Measurements from ENCODE around the gene AUTS2. TPM values are rescaled to one million over a fixed set of nuclear protein-coding genes. Genes with fewer than 3 reads are reported as not detected.

AUTS2 gene
- total RNA-seq, 1 experiment from 2014 or later, result 50.0 TPM

DNA sequence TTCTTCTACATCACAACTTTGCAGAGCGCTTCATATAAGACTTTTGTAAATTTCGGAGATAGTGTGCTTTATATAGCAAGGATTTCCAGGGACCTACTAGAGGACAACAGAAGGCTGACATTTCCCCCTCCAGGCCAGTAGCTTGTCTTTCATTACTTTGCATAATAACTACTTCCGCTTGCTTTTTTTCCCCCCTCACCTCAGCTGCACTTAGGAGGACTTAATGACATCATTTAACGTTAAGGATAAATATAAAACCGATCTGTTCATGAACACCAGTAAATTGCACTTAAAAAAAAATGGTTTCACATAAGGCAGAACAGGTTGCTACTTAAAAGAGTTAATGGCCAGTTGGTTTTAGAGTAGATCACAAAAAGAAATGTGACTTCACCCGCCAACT lies 172.3 kb downstream of the AUTS2 start:
- Mint-ChIP-seq H3K27me3 (ENCODE audit: low read depth) (no peaks in the 10 kb centered on the region; the same call in none of the 2 replicates), H3K4me1 (peaks cover 21% of the 10 kb centered on the region), H3K4me3 (no peak overlapping the region), H3K36me3 (no peaks in the 10 kb centered on the region), H3K27ac (no peak overlapping the region), H3K9me3 (no peaks in the 10 kb centered on the region)
- TF ChIP-seq, protein P1, sequence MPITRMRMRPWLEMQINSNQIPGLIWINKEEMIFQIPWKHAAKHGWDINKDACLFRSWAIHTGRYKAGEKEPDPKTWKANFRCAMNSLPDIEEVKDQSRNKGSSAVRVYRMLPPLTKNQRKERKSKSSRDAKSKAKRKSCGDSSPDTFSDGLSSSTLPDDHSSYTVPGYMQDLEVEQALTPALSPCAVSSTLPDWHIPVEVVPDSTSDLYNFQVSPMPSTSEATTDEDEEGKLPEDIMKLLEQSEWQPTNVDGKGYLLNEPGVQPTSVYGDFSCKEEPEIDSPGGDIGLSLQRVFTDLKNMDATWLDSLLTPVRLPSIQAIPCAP (CRISPR knock-in tag; IDR thresholded peaks at IDR 0.05), result no peak
- TF ChIP-seq, protein P2, sequence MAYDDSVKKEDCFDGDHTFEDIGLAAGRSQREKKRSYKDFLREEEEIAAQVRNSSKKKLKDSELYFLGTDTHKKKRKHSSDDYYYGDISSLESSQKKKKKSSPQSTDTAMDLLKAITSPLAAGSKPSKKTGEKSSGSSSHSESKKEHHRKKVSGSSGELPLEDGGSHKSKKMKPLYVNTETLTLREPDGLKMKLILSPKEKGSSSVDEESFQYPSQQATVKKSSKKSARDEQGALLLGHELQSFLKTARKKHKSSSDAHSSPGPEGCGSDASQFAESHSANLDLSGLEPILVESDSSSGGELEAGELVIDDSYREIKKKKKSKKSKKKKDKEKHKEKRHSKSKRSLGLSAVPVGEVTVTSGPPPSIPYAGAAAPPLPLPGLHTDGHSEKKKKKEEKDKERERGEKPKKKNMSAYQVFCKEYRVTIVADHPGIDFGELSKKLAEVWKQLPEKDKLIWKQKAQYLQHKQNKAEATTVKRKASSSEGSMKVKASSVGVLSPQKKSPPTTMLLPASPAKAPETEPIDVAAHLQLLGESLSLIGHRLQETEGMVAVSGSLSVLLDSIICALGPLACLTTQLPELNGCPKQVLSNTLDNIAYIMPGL (CRISPR knock-in tag; IDR thresholded peaks at IDR 0.05), result no peak
- TF ChIP-seq, protein P3, sequence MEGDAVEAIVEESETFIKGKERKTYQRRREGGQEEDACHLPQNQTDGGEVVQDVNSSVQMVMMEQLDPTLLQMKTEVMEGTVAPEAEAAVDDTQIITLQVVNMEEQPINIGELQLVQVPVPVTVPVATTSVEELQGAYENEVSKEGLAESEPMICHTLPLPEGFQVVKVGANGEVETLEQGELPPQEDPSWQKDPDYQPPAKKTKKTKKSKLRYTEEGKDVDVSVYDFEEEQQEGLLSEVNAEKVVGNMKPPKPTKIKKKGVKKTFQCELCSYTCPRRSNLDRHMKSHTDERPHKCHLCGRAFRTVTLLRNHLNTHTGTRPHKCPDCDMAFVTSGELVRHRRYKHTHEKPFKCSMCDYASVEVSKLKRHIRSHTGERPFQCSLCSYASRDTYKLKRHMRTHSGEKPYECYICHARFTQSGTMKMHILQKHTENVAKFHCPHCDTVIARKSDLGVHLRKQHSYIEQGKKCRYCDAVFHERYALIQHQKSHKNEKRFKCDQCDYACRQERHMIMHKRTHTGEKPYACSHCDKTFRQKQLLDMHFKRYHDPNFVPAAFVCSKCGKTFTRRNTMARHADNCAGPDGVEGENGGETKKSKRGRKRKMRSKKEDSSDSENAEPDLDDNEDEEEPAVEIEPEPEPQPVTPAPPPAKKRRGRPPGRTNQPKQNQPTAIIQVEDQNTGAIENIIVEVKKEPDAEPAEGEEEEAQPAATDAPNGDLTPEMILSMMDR (IDR thresholded peaks at IDR 0.05), result no peak
- TF ChIP-seq, protein P4, sequence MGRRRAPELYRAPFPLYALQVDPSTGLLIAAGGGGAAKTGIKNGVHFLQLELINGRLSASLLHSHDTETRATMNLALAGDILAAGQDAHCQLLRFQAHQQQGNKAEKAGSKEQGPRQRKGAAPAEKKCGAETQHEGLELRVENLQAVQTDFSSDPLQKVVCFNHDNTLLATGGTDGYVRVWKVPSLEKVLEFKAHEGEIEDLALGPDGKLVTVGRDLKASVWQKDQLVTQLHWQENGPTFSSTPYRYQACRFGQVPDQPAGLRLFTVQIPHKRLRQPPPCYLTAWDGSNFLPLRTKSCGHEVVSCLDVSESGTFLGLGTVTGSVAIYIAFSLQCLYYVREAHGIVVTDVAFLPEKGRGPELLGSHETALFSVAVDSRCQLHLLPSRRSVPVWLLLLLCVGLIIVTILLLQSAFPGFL (CRISPR knock-in tag; IDR thresholded peaks at IDR 0.05; ENCODE audit: borderline replicate concordance), result no peak
- TF ChIP-seq, protein P5, sequence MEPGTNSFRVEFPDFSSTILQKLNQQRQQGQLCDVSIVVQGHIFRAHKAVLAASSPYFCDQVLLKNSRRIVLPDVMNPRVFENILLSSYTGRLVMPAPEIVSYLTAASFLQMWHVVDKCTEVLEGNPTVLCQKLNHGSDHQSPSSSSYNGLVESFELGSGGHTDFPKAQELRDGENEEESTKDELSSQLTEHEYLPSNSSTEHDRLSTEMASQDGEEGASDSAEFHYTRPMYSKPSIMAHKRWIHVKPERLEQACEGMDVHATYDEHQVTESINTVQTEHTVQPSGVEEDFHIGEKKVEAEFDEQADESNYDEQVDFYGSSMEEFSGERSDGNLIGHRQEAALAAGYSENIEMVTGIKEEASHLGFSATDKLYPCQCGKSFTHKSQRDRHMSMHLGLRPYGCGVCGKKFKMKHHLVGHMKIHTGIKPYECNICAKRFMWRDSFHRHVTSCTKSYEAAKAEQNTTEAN (CRISPR knock-in tag; IDR thresholded peaks at IDR 0.05), result no peak
- no peak for TF ChIP-seq NR3C1 (CRISPR knock-in tag; conservative IDR thresholded peaks at IDR 0.05; ENCODE audit: low read depth)
- TF ChIP-seq, protein P6, sequence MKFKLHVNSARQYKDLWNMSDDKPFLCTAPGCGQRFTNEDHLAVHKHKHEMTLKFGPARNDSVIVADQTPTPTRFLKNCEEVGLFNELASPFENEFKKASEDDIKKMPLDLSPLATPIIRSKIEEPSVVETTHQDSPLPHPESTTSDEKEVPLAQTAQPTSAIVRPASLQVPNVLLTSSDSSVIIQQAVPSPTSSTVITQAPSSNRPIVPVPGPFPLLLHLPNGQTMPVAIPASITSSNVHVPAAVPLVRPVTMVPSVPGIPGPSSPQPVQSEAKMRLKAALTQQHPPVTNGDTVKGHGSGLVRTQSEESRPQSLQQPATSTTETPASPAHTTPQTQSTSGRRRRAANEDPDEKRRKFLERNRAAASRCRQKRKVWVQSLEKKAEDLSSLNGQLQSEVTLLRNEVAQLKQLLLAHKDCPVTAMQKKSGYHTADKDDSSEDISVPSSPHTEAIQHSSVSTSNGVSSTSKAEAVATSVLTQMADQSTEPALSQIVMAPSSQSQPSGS (CRISPR knock-in tag; IDR thresholded peaks at IDR 0.05; ENCODE audit: borderline replicate concordance, low read depth), result no peak
- no peak for TF ChIP-seq KAT7 (CRISPR knock-in tag; IDR thresholded peaks at IDR 0.05; ENCODE audit: borderline replicate concordance)
- TF ChIP-seq, protein P7, sequence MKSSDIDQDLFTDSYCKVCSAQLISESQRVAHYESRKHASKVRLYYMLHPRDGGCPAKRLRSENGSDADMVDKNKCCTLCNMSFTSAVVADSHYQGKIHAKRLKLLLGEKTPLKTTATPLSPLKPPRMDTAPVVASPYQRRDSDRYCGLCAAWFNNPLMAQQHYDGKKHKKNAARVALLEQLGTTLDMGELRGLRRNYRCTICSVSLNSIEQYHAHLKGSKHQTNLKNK (CRISPR knock-in tag; IDR thresholded peaks at IDR 0.05), result no peak
- no peak for TF ChIP-seq MXD4 (CRISPR knock-in tag; IDR thresholded peaks at IDR 0.05; ENCODE audit: borderline replicate concordance)
- TF ChIP-seq CBFB (CRISPR knock-in tag; IDR thresholded peaks at IDR 0.05; ENCODE audit: low read depth), result no peak
- TF ChIP-seq, protein P8, sequence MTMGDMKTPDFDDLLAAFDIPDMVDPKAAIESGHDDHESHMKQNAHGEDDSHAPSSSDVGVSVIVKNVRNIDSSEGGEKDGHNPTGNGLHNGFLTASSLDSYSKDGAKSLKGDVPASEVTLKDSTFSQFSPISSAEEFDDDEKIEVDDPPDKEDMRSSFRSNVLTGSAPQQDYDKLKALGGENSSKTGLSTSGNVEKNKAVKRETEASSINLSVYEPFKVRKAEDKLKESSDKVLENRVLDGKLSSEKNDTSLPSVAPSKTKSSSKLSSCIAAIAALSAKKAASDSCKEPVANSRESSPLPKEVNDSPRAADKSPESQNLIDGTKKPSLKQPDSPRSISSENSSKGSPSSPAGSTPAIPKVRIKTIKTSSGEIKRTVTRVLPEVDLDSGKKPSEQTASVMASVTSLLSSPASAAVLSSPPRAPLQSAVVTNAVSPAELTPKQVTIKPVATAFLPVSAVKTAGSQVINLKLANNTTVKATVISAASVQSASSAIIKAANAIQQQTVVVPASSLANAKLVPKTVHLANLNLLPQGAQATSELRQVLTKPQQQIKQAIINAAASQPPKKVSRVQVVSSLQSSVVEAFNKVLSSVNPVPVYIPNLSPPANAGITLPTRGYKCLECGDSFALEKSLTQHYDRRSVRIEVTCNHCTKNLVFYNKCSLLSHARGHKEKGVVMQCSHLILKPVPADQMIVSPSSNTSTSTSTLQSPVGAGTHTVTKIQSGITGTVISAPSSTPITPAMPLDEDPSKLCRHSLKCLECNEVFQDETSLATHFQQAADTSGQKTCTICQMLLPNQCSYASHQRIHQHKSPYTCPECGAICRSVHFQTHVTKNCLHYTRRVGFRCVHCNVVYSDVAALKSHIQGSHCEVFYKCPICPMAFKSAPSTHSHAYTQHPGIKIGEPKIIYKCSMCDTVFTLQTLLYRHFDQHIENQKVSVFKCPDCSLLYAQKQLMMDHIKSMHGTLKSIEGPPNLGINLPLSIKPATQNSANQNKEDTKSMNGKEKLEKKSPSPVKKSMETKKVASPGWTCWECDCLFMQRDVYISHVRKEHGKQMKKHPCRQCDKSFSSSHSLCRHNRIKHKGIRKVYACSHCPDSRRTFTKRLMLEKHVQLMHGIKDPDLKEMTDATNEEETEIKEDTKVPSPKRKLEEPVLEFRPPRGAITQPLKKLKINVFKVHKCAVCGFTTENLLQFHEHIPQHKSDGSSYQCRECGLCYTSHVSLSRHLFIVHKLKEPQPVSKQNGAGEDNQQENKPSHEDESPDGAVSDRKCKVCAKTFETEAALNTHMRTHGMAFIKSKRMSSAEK (CRISPR knock-in tag; IDR thresholded peaks at IDR 0.05; ENCODE audit: borderline replicate concordance), result no peak
- no peak for TF ChIP-seq NR2C2 (CRISPR knock-in tag; IDR thresholded peaks at IDR 0.05)
- ChIA-PET CTCF (no interaction called here), POLR2A (no interaction called here)
- DNase-seq (ENCODE audit: low spot score), result no peak
- no peak for ATAC-seq
